Loucy (cell line): ENCODE data around the gene HIVEP1.

Experiments
- H2AFZ ChIP-seq: fragments of 200-600 bp; sonication (generic); 2 replicates; pipeline ENCODE4 v1.6.0; 2016; ENCODE audit warnings: antibody characterized with exemption, mild to moderate bottlenecking, low read length, moderate library complexity
- H3F3A ChIP-seq: fragments of 200-600 bp; 2 replicates; pipeline ENCODE4 v1.6.0; 2016; ENCODE audit warnings: antibody characterized with exemption, low read depth, mild to moderate bottlenecking
- H3K27me3 ChIP-seq: fragments of 200-600 bp; sonication (generic); 2 replicates; pipeline ENCODE4 v1.6.1; 2014; ENCODE audit warnings: low read length, mild to moderate bottlenecking; ENCODE audit not compliant: insufficient read depth, poor library complexity, severe bottlenecking
- H3K36me3 ChIP-seq: fragments of 200-600 bp; sonication (generic); 2 replicates; pipeline ENCODE4 v1.6.1; 2016; ENCODE audit warnings: low read length; ENCODE audit not compliant: insufficient read depth
- H3K4me1 ChIP-seq: fragments of 200-600 bp; sonication (generic); 2 replicates; pipeline ENCODE4 v1.5.1; 2014; ENCODE audit warnings: low read length, mild to moderate bottlenecking; ENCODE audit not compliant: insufficient read depth, poor library complexity, severe bottlenecking
- H3K4me2 ChIP-seq: fragments of 200-600 bp; sonication (generic); 2 replicates; pipeline ENCODE4 v1.6.0; 2014; ENCODE audit warnings: antibody characterized with exemption, low read length, low read depth, mild to moderate bottlenecking; ENCODE audit not compliant: poor library complexity, severe bottlenecking
- H3K4me3 ChIP-seq: fragments of 200-600 bp; sonication (generic); 2 replicates; pipeline ENCODE4 v1.5.1; 2014; ENCODE audit warnings: low read length, mild to moderate bottlenecking, mixed read lengths; ENCODE audit not compliant: poor library complexity, severe bottlenecking
- H3K79me2 ChIP-seq: fragments of 200-600 bp; sonication (generic); 2 replicates; pipeline ENCODE4 v1.6.1; 2014; ENCODE audit warnings: low read length; ENCODE audit not compliant: insufficient read depth
- H3K9ac ChIP-seq: fragments of 200-600 bp; sonication (generic); 2 replicates; pipeline ENCODE4 v1.6.0; 2014; ENCODE audit warnings: mild to moderate bottlenecking, low read depth, low read length, moderate library complexity; ENCODE audit not compliant: poor library complexity, severe bottlenecking
- H3K9me2 ChIP-seq: fragments of 200-600 bp; sonication (generic); replicated peaks from 2 replicates; pipeline ENCODE4 v1.6.1; 2016; ENCODE audit warnings: low read depth, low read length, mixed read lengths
- H3K9me3 ChIP-seq: fragments of 200-600 bp; sonication (generic); 2 replicates; pipeline ENCODE4 v1.6.1; 2014; ENCODE audit warnings: mild to moderate bottlenecking, antibody characterized with exemption, low read length, low read depth; ENCODE audit not compliant: insufficient read depth
- H4K20me1 ChIP-seq: fragments of 200-600 bp; sonication (generic); 2 replicates; pipeline ENCODE4 v1.6.0; 2014; ENCODE audit warnings: antibody characterized with exemption, low read length, mild to moderate bottlenecking; ENCODE audit not compliant: insufficient read depth, poor library complexity, severe bottlenecking
- EZH2phosphoT487 ChIP-seq: fragments of 200-600 bp; IDR thresholded peaks from 2 replicates; pipeline ENCODE4 v1.6.1; 2018; ENCODE audit warnings: antibody characterized with exemption, mild to moderate bottlenecking, moderate library complexity, borderline replicate concordance
- TF ChIP-seq, protein P1 (sequence below): fragments of 200-600 bp; sonication (generic); conservative IDR thresholded peaks from 2 replicates; pipeline ENCODE4 v1.5.1; 2014; ENCODE audit warnings: mild to moderate bottlenecking, antibody characterized with exemption, low read length

Gene HIVEP1

GRCh38 chr6:12126051-12126450, 113.9 kb downstream of the HIVEP1 start:
- Histone ChIP-seq H4K20me1 (no peaks in the 10 kb centered on the region), H3K9me2 (no peaks in the 10 kb centered on the region), H3K79me2 (no peaks in the 10 kb centered on the region), H3K9ac (no peak overlapping the region), H3K36me3 (peaks cover 15% of the 10 kb centered on the region; the same call in 1 of the 2 replicates), H3K4me2 (no peak overlapping the region), H3F3A (no peaks in the 10 kb centered on the region), H3K4me1 (peaks cover 8% of the 10 kb centered on the region), H3K27me3 (no peaks in the 10 kb centered on the region), H2AFZ (no peak overlapping the region), H3K4me3 (no peak overlapping the region), H3K9me3 (no peaks in the 10 kb centered on the region)
- TF ChIP-seq EZH2phosphoT487, result no peak
- TF ChIP-seq, protein P1, sequence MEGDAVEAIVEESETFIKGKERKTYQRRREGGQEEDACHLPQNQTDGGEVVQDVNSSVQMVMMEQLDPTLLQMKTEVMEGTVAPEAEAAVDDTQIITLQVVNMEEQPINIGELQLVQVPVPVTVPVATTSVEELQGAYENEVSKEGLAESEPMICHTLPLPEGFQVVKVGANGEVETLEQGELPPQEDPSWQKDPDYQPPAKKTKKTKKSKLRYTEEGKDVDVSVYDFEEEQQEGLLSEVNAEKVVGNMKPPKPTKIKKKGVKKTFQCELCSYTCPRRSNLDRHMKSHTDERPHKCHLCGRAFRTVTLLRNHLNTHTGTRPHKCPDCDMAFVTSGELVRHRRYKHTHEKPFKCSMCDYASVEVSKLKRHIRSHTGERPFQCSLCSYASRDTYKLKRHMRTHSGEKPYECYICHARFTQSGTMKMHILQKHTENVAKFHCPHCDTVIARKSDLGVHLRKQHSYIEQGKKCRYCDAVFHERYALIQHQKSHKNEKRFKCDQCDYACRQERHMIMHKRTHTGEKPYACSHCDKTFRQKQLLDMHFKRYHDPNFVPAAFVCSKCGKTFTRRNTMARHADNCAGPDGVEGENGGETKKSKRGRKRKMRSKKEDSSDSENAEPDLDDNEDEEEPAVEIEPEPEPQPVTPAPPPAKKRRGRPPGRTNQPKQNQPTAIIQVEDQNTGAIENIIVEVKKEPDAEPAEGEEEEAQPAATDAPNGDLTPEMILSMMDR, result no peak

DNA sequence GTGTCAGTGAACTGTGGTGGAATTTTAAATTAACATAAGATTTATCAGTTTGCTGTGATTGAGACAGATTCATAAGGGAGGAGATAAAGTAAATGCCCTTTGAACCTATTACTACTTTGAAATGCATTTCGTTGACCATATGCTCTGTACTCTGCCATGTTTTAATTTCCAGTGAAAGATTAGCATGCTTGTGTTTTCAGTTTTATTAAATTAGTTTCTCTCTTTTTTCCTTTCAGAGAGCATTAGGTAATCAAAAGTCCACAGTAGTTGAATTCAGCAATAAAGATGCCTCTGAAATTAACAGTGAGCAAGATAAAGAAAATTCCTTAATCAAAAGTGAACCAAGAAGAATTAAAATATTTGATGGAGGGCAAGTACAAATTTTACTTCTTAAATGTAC, 117.4 kb downstream of the HIVEP1 start:
- Histone ChIP-seq H3K9ac (no peak overlapping the region), H3K36me3 (no peaks in the 10 kb centered on the region), H3K9me2 (no peaks in the 10 kb centered on the region), H3K9me3 (no peaks in the 10 kb centered on the region), H2AFZ (no peak overlapping the region), H4K20me1 (no peaks in the 10 kb centered on the region), H3K4me3 (no peak overlapping the region), H3K79me2 (no peaks in the 10 kb centered on the region), H3K4me1 (peaks cover 8% of the 10 kb centered on the region), H3K27me3 (no peaks in the 10 kb centered on the region), H3K4me2 (no peak overlapping the region), H3F3A (no peaks in the 10 kb centered on the region)
- TF ChIP-seq, protein P1, result no peak
- TF ChIP-seq EZH2phosphoT487, result no peak

DNA sequence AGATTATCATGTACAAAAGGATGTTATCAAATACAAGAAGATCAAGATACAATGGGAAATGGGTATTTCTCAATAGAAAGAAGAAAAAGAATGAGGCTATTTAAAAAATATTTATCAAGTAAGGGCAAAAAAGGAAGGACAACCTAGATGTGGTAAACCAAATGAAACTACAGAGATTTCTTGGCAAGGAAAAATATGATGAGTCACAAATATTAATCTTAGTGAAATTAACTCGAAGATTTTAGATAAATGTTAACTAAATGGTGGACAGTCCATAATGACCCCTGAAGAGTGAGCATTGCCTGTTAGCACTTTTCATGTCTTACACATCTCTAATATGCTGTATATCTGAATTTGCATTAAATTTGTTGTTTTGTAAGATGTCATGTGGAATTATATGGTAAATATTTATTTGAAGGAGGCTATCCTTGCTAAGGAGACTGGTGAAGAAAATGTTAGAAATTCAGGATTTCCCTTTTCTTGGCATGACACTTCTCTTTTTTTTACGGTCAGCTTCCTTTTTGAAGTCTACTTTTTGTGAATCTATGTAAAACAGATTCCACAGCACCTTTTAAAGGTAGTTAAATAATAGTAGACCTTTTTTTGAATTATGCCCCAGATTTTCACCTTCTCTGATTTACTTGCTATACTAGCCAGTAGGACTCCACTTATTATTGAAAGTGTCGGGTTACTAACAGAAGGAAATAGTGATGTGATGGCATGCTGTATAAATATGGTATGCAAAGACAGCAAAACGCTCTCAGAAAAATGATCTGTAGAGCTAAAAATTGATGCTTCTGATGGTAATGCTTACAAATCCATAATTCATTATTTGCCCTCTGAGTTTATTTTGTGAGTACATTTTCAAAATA, 120.5 kb downstream of the HIVEP1 start:
- Histone ChIP-seq H4K20me1 (no peaks in the 10 kb centered on the region), H3K4me3 (no peak overlapping the region), H3K9me3 (no peaks in the 10 kb centered on the region), H3F3A (no peaks in the 10 kb centered on the region), H3K4me2 (no peak overlapping the region), H3K79me2 (no peaks in the 10 kb centered on the region), H3K9me2 (no peaks in the 10 kb centered on the region), H3K4me1 (peaks cover 10% of the 10 kb centered on the region), H3K9ac (no peak overlapping the region), H3K27me3 (no peaks in the 10 kb centered on the region), H2AFZ (no peak overlapping the region), H3K36me3 (no peaks in the 10 kb centered on the region)
- no peak for TF ChIP-seq EZH2phosphoT487
- TF ChIP-seq, protein P1, result no peak
